GM23338 (cell line): ENCODE data around the gene ASTL.

Source experiments
- CREB1 ChIP-seq: fragments of 250-450 bp; sonication (Bioruptor Pico); IDR thresholded peaks from 2 replicates; pipeline ENCODE4 v1.5.0; 2020; ENCODE audit warnings: low read depth, mild to moderate bottlenecking, moderate library complexity
- CTCF ChIP-seq, 2 experiments: fragments of 200-600 bp in 1 of 2; sonication (generic) in 1 of 2; conservative IDR thresholded peaks; 2 replicates each; pipeline versions ENCODE4 v1.5.1 to v1.6.1; 2016 to 2017; ENCODE audit warnings: antibody characterized with exemption in 2 of 2, low read depth in 2 of 2, mild to moderate bottlenecking in 2 of 2, moderate library complexity in 1 of 2
- EZH2 ChIP-seq: fragments of 200-600 bp; sonication (generic); IDR thresholded peaks from one replicate; pipeline ENCODE4 v1.8.0; 2017; ENCODE audit warnings: antibody characterized with exemption, mild to moderate bottlenecking, low read depth; ENCODE audit not compliant: unreplicated experiment
- EZH2phosphoT487 ChIP-seq: fragments of 200-600 bp; sonication (generic); IDR thresholded peaks from one replicate; pipeline ENCODE4 v1.8.1; 2018; ENCODE audit warnings: antibody characterized with exemption; ENCODE audit not compliant: unreplicated experiment
- JUNB ChIP-seq: IDR thresholded peaks from one replicate; pipeline ENCODE4 v1.6.1; 2016; ENCODE audit warnings: antibody characterized with exemption; ENCODE audit not compliant: unreplicated experiment
- NANOG ChIP-seq: IDR thresholded peaks from 2 replicates; pipeline ENCODE4 v1.6.1; 2016; ENCODE audit warnings: antibody characterized with exemption, borderline replicate concordance
- POLR2AphosphoS5 ChIP-seq: IDR thresholded peaks from 2 replicates; pipeline ENCODE4 v1.6.1; 2016; ENCODE audit warnings: antibody characterized with exemption, low read depth
- REST ChIP-seq: IDR thresholded peaks from one replicate; pipeline ENCODE4 v1.6.1; 2018; ENCODE audit warnings: antibody characterized with exemption; ENCODE audit not compliant: unreplicated experiment
- ZNF114 ChIP-seq: fragments of 250-450 bp; sonication (Bioruptor Pico); IDR thresholded peaks from 2 replicates; pipeline ENCODE4 v1.5.0; 2020; ENCODE audit warnings: mild to moderate bottlenecking, moderate library complexity
- ZNF462 ChIP-seq: fragments of 250-450 bp; sonication (Bioruptor Pico); IDR thresholded peaks from 2 replicates; pipeline ENCODE4 v1.5.0; 2020; ENCODE audit warnings: mild to moderate bottlenecking, moderate library complexity

GRCh38 chr2:96113951-96114350, 24.4 kb downstream of the ASTL start:
- TF ChIP-seq CTCF (conservative IDR thresholded peaks at IDR 0.05; ENCODE audit: low read depth in 2 of 2) (no peak), POLR2AphosphoS5 (no peak), EZH2 (no peak), REST (no peak), ZNF462 (CRISPR knock-in tag) (no peak), EZH2phosphoT487 (no peak), JUNB (no peak), CREB1 (CRISPR knock-in tag) (no peak), ZNF114 (CRISPR knock-in tag) (no peak), NANOG (no peak)
